Karpas-422 (cell line): Measurements from ENCODE around the gene GPR135. TPM values are rescaled to one million over a fixed set of nuclear protein-coding genes. Genes with fewer than 3 reads are reported as not detected.

Source experiments
- total RNA-seq: library from RNA; depleted of rRNA; stranded (reverse); fragments of >200 nt; shearing (Covaris generic); gene quantifications from 2 replicates; pipeline ENCODE4 v1.2.3, GENCODE V29; 2014; ENCODE audit warnings: low replicate concordance; rRNA removed

Gene GPR135
- total RNA-seq, 1 experiment from 2014 or later = 6.7 TPM

Other genes starting within 250 kb of the GPR135 start
- 60.5 and 116 TPM in 2 replicates for gene L3HYPDH, start 19.0 kb upstream of the GPR135 start, total RNA-seq
- gene JKAMP, start 19.1 kb upstream of the GPR135 start, total RNA-seq = 45.2 and 149 TPM in 2 replicates
- gene CCDC175, start 111.4 kb upstream of the GPR135 start, total RNA-seq = not detected in 2 replicates